ENCODE data around the gene NKAIN1. TPM values are rescaled to one million over a fixed set of nuclear protein-coding genes. Genes with fewer than 3 reads are reported as not detected.
A peak's percentile ranks its signal among the peaks of the same experiment; 100 is the strongest.

NKAIN1 gene
- total and polyA plus RNA-seq, 5 donors from 2014 or later, result not detected

DNA sequence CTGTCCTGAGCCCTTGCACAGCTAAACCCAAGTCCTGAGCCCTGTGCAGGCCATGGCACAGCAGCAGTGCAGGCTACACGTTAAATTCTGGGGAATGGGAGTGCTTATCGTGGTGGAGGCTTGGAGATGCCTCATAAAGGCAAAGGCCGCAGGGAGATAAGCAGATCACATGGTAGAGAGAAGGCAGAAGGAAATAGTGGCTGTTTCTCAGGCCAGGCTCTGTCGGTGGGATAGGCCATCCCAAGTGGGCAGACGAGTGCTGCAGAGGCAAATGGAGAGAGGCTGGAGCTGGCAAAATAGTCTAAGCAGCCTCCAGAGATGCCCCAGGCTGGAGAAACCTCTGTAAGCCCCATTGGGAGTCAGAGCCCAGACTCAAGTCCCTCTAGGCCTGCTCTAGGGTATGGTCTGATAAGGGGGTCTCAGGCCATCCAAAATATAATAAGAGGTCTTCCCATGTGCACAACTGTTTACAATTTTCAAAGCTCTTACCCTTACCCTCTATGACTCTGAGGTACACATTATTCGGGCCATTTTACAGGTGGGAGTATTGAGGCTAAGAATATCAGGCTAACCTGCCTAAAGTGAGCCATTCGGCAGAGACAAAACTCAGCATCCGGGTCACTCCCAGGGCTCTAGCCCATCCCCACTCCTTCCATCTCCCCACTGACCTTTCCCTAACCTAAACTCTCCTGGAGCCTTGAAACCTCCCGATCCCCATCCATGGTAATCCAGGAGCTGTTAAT, 79.6 kb downstream of the NKAIN1 start:
- Mint-ChIP-seq H3K27me3 (peaks cover 1% of the 10 kb centered on the region), H3K36me3 (no peaks in the 10 kb centered on the region), H3K4me1 (peaks cover 2 to 20% (median 8%) of the 10 kb centered on the region in 4 donors), H3K9me3 (no peaks in the 10 kb centered on the region), H3K4me3 (peak overlapping the region in 1 of 4 donors; percentile 6), H3K27ac (no peak overlapping the region)
- Histone ChIP-seq H3K4me1 (ENCODE audit: control insufficient read depth, insufficient read depth, low read length, poor library complexity, severe bottlenecking) (peaks cover 6% of the 10 kb centered on the region), H3K36me3 (ENCODE audit: control insufficient read depth, insufficient read depth, low read length) (no peaks in the 10 kb centered on the region), H3K27ac (ENCODE audit: insufficient read depth, low read length, poor library complexity, severe bottlenecking) (no peak overlapping the region), H3K9me3 (ENCODE audit: control insufficient read depth in 2 of 2, low read length in 2 of 2) (no peaks in the 10 kb centered on the region), H3K4me3 (ENCODE audit: low read depth, low read length) (no peak overlapping the region), H3K27me3 (ENCODE audit: control insufficient read depth, insufficient read depth, low read length) (no peaks in the 10 kb centered on the region)
- DNase-seq (no peak), ATAC-seq (ENCODE audit: low read depth in 2 of 2) (no peak)

DNA sequence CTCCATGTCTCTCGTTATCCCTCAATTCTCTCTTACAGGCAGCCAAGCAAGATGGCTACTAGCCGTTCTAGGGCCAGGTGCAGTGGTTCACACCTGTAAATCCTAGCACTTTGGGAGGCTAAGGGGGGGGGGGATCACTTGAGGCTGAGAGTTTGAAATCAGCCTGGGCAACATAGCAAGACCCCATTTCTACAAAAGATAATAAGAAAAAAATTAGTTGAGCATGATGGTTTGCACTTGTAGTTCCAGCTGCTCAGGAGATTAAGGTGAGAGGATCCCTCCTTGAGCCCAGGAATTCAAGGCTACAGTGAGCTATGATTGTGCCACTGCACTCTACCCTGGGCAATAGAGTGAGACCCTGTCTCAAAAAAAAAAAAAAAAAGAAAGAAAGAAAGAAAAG, 80.4 kb downstream of the NKAIN1 start:
- DNase-seq (no peak), ATAC-seq (ENCODE audit: low read depth in 2 of 2) (no peak)
- Histone ChIP-seq H3K4me1 (ENCODE audit: control insufficient read depth, insufficient read depth, low read length, poor library complexity, severe bottlenecking) (peaks cover 6% of the 10 kb centered on the region), H3K27ac (ENCODE audit: insufficient read depth, low read length, poor library complexity, severe bottlenecking) (no peak overlapping the region), H3K4me3 (ENCODE audit: low read depth, low read length) (no peak overlapping the region), H3K9me3 (ENCODE audit: control insufficient read depth in 2 of 2, low read length in 2 of 2) (no peaks in the 10 kb centered on the region), H3K27me3 (ENCODE audit: control insufficient read depth, insufficient read depth, low read length) (no peaks in the 10 kb centered on the region), H3K36me3 (ENCODE audit: control insufficient read depth, insufficient read depth, low read length) (no peaks in the 10 kb centered on the region)
- no peaks in the 10 kb centered on the region for H3K36me3 Mint-ChIP-seq
- H3K27me3 Mint-ChIP-seq, result no peaks in the 10 kb centered on the region
- H3K9me3 Mint-ChIP-seq, result no peaks in the 10 kb centered on the region
- H3K4me3 Mint-ChIP-seq, result peak overlapping the region in 1 of 4 donors; percentile 43
- peaks cover 4 to 22% (median 9%) of the 10 kb centered on the region in 4 donors for H3K4me1 Mint-ChIP-seq
- H3K27ac Mint-ChIP-seq, result no peak overlapping the region

DNA sequence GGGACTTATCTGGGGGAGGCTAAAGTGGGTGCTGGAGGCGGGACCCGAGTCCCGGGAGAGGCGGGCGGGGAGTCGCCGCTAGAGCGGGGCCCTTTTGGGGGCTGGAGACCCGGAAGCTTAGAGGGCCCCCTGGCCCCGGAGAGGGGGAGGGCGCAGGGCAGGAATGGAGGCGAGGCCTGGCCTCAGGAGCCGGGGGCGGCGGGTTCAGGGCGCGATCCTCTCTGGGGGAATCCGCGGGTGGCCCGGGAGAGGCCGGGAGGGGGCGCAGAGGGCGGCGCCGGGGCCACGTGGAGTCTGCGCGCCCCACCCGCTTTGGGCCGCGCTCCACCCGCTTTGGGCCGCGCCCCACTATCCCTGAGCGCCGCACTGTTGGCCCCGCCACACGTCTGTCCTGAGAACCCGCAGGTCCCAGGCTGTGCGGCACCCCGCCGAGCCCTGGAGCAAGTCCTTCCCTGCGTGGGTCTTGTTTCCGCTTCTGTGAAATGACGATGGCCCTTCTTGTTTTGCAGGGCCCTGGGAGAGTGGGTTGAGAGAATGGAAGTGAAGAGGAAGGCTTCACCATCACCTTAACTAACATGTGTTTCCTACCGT, 84.4 kb downstream of the NKAIN1 start:
- H3K9me3 ChIP-seq (ENCODE audit: control insufficient read depth in 2 of 2, low read length in 2 of 2), result no peaks in the 10 kb centered on the region
- Mint-ChIP-seq H3K4me3 (peak overlapping the region; percentile 88 to 92 (median 88)), H3K27ac (peak overlapping the region; percentile 68 to 90 (median 75)), H3K27me3 (no peaks in the 10 kb centered on the region), H3K9me3 (peaks cover 0 to 2% (median 0%) of the 10 kb centered on the region in 7 donors), H3K4me1 (peaks cover 0 to 12% (median 8%) of the 10 kb centered on the region in 4 donors), H3K36me3 (no peaks in the 10 kb centered on the region)
- H3K27ac ChIP-seq (ENCODE audit: insufficient read depth, low read length, poor library complexity, severe bottlenecking), result peak overlapping the region; percentile 41
- DNase-seq (peak; percentile 46 to 68 (median 66)), ATAC-seq (ENCODE audit: low read depth in 2 of 2) (peak; percentile 71 to 73)
- no peaks in the 10 kb centered on the region for H3K36me3 ChIP-seq (ENCODE audit: control insufficient read depth, insufficient read depth, low read length)
- H3K4me3 ChIP-seq (ENCODE audit: low read depth, low read length), result peak overlapping the region; percentile 77
- H3K4me1 ChIP-seq (ENCODE audit: control insufficient read depth, insufficient read depth, low read length, poor library complexity, severe bottlenecking), result peaks cover 6% of the 10 kb centered on the region
- no peaks in the 10 kb centered on the region for H3K27me3 ChIP-seq (ENCODE audit: control insufficient read depth, insufficient read depth, low read length)

DNA sequence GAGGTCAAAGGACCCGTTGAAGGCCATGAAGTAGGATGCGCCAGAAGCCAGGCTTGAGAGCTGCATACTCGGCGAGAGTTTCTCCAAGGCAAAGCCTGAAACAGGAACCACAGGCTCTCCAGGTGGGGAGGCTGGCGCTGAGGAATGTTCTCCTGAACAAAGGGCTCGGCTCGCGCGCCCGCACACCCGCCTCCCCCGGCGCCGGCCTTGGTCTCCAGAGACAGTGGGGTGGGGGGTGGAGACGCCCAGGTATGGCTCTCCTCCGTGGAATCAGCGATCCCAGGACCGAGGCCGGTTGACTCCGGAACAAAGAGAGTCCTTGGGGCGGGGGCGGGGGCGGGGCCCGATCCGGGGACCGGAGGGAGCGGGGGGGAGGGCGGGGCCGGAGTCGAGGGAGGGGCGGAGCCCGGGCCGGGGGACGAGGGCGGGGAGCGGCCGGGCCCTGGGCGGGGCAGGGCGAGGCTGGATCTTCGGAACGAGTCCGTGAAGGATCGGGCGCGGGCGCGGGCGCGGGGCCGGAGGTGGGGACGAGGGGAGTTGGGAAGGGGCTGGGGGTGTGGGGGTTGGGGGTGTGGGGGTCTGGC, 85.0 kb downstream of the NKAIN1 start:
- H3K36me3 Mint-ChIP-seq, result no peaks in the 10 kb centered on the region
- H3K4me1 Mint-ChIP-seq, result peaks cover 0 to 12% (median 8%) of the 10 kb centered on the region in 4 donors
- no peaks in the 10 kb centered on the region for H3K27me3 Mint-ChIP-seq
- no peaks in the 10 kb centered on the region for H3K9me3 ChIP-seq (ENCODE audit: control insufficient read depth in 2 of 2, low read length in 2 of 2)
- ATAC-seq (ENCODE audit: low read depth in 2 of 2) (peak; percentile 71 to 74), DNase-seq (peak; percentile 42 to 72 (median 55))
- peaks cover 0 to 2% (median 0%) of the 10 kb centered on the region in 7 donors for H3K9me3 Mint-ChIP-seq
- H3K36me3 ChIP-seq (ENCODE audit: control insufficient read depth, insufficient read depth, low read length), result no peaks in the 10 kb centered on the region
- peaks cover 6% of the 10 kb centered on the region for H3K4me1 ChIP-seq (ENCODE audit: control insufficient read depth, insufficient read depth, low read length, poor library complexity, severe bottlenecking)
- no peaks in the 10 kb centered on the region for H3K27me3 ChIP-seq (ENCODE audit: control insufficient read depth, insufficient read depth, low read length)
- peak overlapping the region in 2 of 3 donors; percentile 20 to 74 for H3K27ac Mint-ChIP-seq
- peak overlapping the region; percentile 37 for H3K4me3 ChIP-seq (ENCODE audit: low read depth, low read length)
- peak overlapping the region; percentile 79 to 89 (median 86) for H3K4me3 Mint-ChIP-seq
- peak overlapping the region; percentile 47 for H3K27ac ChIP-seq (ENCODE audit: insufficient read depth, low read length, poor library complexity, severe bottlenecking)

DNA sequence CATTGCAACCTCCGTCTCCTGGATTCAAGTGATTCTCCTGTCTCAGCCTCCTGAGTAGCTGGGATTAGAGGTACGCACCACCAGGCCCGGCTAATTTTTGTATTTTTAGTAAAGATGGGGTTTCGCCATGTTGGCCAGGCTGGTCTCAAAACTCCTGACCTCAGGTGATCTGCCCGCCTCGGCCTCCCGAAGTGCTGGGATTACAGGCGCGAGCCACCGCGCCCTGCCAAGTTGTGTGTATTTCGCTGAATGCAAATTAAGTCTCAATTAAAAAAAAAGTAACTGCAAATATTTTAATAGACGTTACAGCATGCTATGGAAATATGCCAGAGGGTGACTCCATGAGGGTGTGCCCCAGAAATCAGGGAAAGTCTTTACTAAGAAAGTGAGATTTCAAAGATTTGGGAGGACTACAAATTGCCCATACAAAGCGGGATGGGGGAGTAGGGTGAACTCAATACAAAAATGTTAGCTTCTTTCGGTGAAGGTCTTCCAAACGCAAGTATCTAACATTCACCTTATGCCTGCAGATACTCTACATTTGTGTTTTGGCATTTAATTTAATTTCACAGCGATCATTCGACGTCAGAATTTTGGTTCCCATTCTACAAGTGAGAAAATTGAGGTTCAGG, 85.6 kb downstream of the NKAIN1 start:
- Histone ChIP-seq H3K36me3 (ENCODE audit: control insufficient read depth, insufficient read depth, low read length) (no peaks in the 10 kb centered on the region), H3K27me3 (ENCODE audit: control insufficient read depth, insufficient read depth, low read length) (no peaks in the 10 kb centered on the region), H3K9me3 (ENCODE audit: control insufficient read depth in 2 of 2, low read length in 2 of 2) (no peaks in the 10 kb centered on the region), H3K4me1 (ENCODE audit: control insufficient read depth, insufficient read depth, low read length, poor library complexity, severe bottlenecking) (peaks cover 6% of the 10 kb centered on the region), H3K4me3 (ENCODE audit: low read depth, low read length) (peak overlapping the region; percentile 37), H3K27ac (ENCODE audit: insufficient read depth, low read length, poor library complexity, severe bottlenecking) (peak overlapping the region; percentile 47)
- H3K36me3 Mint-ChIP-seq, result no peaks in the 10 kb centered on the region
- H3K4me3 Mint-ChIP-seq, result peak overlapping the region; percentile 79 to 89 (median 86)
- DNase-seq (no peak), ATAC-seq (ENCODE audit: low read depth in 2 of 2) (no peak)
- H3K4me1 Mint-ChIP-seq, result peaks cover 0 to 12% (median 8%) of the 10 kb centered on the region in 4 donors
- H3K27ac Mint-ChIP-seq, result peak overlapping the region in 2 of 3 donors; percentile 20 to 74
- H3K27me3 Mint-ChIP-seq, result no peaks in the 10 kb centered on the region
- peaks cover 0 to 2% (median 0%) of the 10 kb centered on the region in 7 donors for H3K9me3 Mint-ChIP-seq

DNA sequence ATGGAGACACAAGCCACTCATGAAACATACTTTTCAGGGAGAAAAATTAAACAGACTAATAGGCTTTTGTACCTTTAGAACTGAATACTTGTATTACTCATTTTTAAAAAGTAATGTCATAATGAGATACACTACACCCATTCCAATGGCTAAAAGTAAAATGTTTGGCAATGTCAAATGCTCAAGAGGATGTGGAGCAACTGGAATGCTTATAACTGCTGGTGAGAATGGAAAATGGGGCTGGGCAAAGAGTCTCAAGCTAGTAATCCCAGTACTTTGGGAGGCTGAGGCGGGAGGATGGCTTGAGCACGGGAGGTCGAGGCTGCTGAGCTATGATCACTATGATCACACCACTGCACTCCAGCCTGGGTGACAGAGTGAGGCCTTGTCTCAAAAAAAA, 86.3 kb downstream of the NKAIN1 start:
- H3K27me3 ChIP-seq (ENCODE audit: control insufficient read depth, insufficient read depth, low read length), result no peaks in the 10 kb centered on the region
- H3K9me3 ChIP-seq (ENCODE audit: control insufficient read depth in 2 of 2, low read length in 2 of 2), result no peaks in the 10 kb centered on the region
- no peak overlapping the region for H3K4me3 ChIP-seq (ENCODE audit: low read depth, low read length)
- H3K4me1 ChIP-seq (ENCODE audit: control insufficient read depth, insufficient read depth, low read length, poor library complexity, severe bottlenecking), result peaks cover 6% of the 10 kb centered on the region
- peak overlapping the region; percentile 47 to 64 (median 58) for H3K4me3 Mint-ChIP-seq
- no peak for DNase-seq
- no peaks in the 10 kb centered on the region for H3K36me3 Mint-ChIP-seq
- H3K4me1 Mint-ChIP-seq, result peaks cover 0 to 12% (median 8%) of the 10 kb centered on the region in 4 donors
- no peak overlapping the region for H3K27ac Mint-ChIP-seq
- H3K27ac ChIP-seq (ENCODE audit: insufficient read depth, low read length, poor library complexity, severe bottlenecking), result no peak overlapping the region
- no peak for ATAC-seq (ENCODE audit: low read depth in 2 of 2)
- no peaks in the 10 kb centered on the region for H3K27me3 Mint-ChIP-seq
- no peaks in the 10 kb centered on the region for H3K36me3 ChIP-seq (ENCODE audit: control insufficient read depth, insufficient read depth, low read length)
- H3K9me3 Mint-ChIP-seq, result peaks cover 0 to 2% (median 0%) of the 10 kb centered on the region in 7 donors

DNA sequence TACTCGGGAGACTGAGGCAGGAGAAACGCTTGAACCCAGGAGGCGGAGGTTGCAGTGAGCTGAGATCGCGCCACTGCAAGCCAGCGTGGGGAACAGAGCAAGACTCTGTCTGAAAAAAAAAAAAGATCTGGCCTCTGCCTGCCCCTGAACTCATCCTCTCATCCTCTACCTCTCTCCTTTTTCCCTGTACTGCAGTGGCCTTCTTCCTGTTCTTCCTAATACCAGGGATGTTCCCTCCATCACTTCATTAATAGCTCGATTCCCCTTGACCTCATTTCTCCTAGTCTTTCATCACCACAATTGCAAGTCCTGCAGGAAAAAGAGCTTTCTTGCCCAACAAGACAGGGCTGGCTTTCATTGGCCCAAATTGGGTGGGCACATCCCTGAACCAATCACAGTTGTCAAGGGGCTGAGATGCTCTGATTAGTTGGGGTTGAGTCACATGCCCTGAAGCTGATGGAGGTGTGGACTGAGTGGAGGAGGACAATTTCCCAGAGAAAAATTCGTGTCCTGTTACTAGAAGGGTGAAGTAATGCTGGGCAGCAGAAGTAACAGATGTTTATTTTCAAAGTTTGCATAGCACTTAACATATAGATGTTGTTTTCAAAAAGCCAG, 87.4 kb downstream of the NKAIN1 start:
- H3K9me3 ChIP-seq (ENCODE audit: control insufficient read depth in 2 of 2, low read length in 2 of 2), result no peaks in the 10 kb centered on the region
- H3K4me3 ChIP-seq (ENCODE audit: low read depth, low read length), result no peak overlapping the region
- H3K4me1 Mint-ChIP-seq, result peaks cover 0 to 12% (median 8%) of the 10 kb centered on the region in 4 donors
- peaks cover 0 to 2% (median 0%) of the 10 kb centered on the region in 7 donors for H3K9me3 Mint-ChIP-seq
- no peaks in the 10 kb centered on the region for H3K27me3 Mint-ChIP-seq
- H3K27me3 ChIP-seq (ENCODE audit: control insufficient read depth, insufficient read depth, low read length), result no peaks in the 10 kb centered on the region
- no peak for ATAC-seq (ENCODE audit: low read depth in 2 of 2)
- no peak overlapping the region for H3K27ac Mint-ChIP-seq
- no peak for DNase-seq
- no peaks in the 10 kb centered on the region for H3K36me3 Mint-ChIP-seq
- H3K36me3 ChIP-seq (ENCODE audit: control insufficient read depth, insufficient read depth, low read length), result no peaks in the 10 kb centered on the region
- peaks cover 6% of the 10 kb centered on the region for H3K4me1 ChIP-seq (ENCODE audit: control insufficient read depth, insufficient read depth, low read length, poor library complexity, severe bottlenecking)
- no peak overlapping the region for H3K27ac ChIP-seq (ENCODE audit: insufficient read depth, low read length, poor library complexity, severe bottlenecking)
- H3K4me3 Mint-ChIP-seq, result no peak overlapping the region

All from CD4-positive, CD25-positive, alpha-beta regulatory T cell (primary cell).